ENCODE data around the gene RAB31. TPM values are rescaled to one million over a fixed set of nuclear protein-coding genes. Genes with fewer than 3 reads are reported as not detected.

Gene RAB31
- total RNA-seq, 1 experiment from 2014 or later, result 118 TPM

- no peak for ATAC-seq
- CTCF ChIA-PET, result interaction anchor here (0.7 kb wide), 1 partner anchor 23 kb away, joined by 5 read pairs; no protein-coding TSS in a partner anchor
- H3K4me1 ChIP-seq (ENCODE audit: control insufficient read depth, insufficient read depth, low read length), result no peaks in the 10 kb centered on the region
- DNase-seq (ENCODE audit: low read depth, low spot score), result no peak
- TF ChIP-seq TCF7L2 (IDR thresholded peaks at IDR 0.05; ENCODE audit: low read depth, low read length) (no peak), CTCF (IDR thresholded peaks at IDR 0.05) (no peak), REST (IDR thresholded peaks at IDR 0.05; ENCODE audit: insufficient read depth in 1 of 2, low read depth in 2 of 2, low read length in 1 of 2) (no peak), POLR2AphosphoS5 (IDR thresholded peaks at IDR 0.05; ENCODE audit: low read depth, low read length) (no peak), SIN3A (IDR thresholded peaks at IDR 0.05; ENCODE audit: borderline replicate concordance, insufficient read depth, low read depth, low read length) (no peak)
- POLR2A ChIA-PET, result interaction anchor here (1.2 kb wide), 1 partner anchor 9 kb away, joined by 3 read pairs; no protein-coding TSS in a partner anchor
- no peaks in the 10 kb centered on the region; the same call in 1 of the 2 replicates for H3K36me3 ChIP-seq (ENCODE audit: control insufficient read depth, insufficient read depth, low read length)
- H3K9me3 ChIP-seq (ENCODE audit: control insufficient read depth, insufficient read depth, low read depth, low read length), result peaks cover 4% of the 10 kb centered on the region; the same call in 1 of the 2 replicates
- in situ Hi-C loops (cut with HindIII; ENCODE audit: low pct_unique_long_range_greater_than_20kb, low sequenced_read_pairs) (no loop called here), intact Hi-C loops (cut with micrococcal nuclease; ENCODE audit: unreplicated experiment) (no loop called here)
- no peaks in the 10 kb centered on the region for H3K27me3 ChIP-seq (ENCODE audit: control insufficient read depth, insufficient read depth, low read length)
- no peak overlapping the region for H3K27ac ChIP-seq (ENCODE audit: low read length)
- no peak overlapping the region for H3K4me3 ChIP-seq (ENCODE audit: low read depth in 2 of 2, low read length in 2 of 2)
- no TSS peak for BruUV-seq (replicated peaks)
Measured at GRCh38 chr18:9861157-9861556, 153.1 kb downstream of the RAB31 start.

- in situ Hi-C loops (cut with HindIII; ENCODE audit: low pct_unique_long_range_greater_than_20kb, low sequenced_read_pairs), result no loop called here
Measured at GRCh38 chr18:9861933-9862332, 153.8 kb downstream of the RAB31 start.

More at GRCh38 chr18:9861933-9862332, 153.8 kb downstream of the RAB31 start:
- Histone ChIP-seq H3K4me1 (ENCODE audit: control insufficient read depth, insufficient read depth, low read length) (no peaks in the 10 kb centered on the region), H3K27ac (ENCODE audit: low read length) (no peak overlapping the region), H3K27me3 (ENCODE audit: control insufficient read depth, insufficient read depth, low read length) (no peaks in the 10 kb centered on the region), H3K36me3 (ENCODE audit: control insufficient read depth, insufficient read depth, low read length) (no peaks in the 10 kb centered on the region; the same call in 1 of the 2 replicates), H3K4me3 (ENCODE audit: low read depth in 2 of 2, low read length in 2 of 2) (no peak overlapping the region), H3K9me3 (ENCODE audit: control insufficient read depth, insufficient read depth, low read depth, low read length) (peaks cover 4% of the 10 kb centered on the region; the same call in 1 of the 2 replicates)
- no TSS peak for BruUV-seq (replicated peaks)
- DNase-seq (ENCODE audit: low read depth, low spot score) (no peak), ATAC-seq (no peak)
- intact Hi-C loops (cut with micrococcal nuclease; ENCODE audit: unreplicated experiment), result no loop called here
- CTCF ChIA-PET, result no interaction called here
- POLR2A ChIA-PET, result interaction anchor here (0.7 kb wide), 1 partner anchor 11 kb away, joined by 4 read pairs; no protein-coding TSS in a partner anchor
- TF ChIP-seq REST (IDR thresholded peaks at IDR 0.05; ENCODE audit: insufficient read depth in 1 of 2, low read depth in 2 of 2, low read length in 1 of 2) (no peak), POLR2AphosphoS5 (IDR thresholded peaks at IDR 0.05; ENCODE audit: low read depth, low read length) (no peak), SIN3A (IDR thresholded peaks at IDR 0.05; ENCODE audit: borderline replicate concordance, insufficient read depth, low read depth, low read length) (no peak), TCF7L2 (IDR thresholded peaks at IDR 0.05; ENCODE audit: low read depth, low read length) (no peak)
